Breast epithelium (tissue), 4 donors: ENCODE results near the gene HHLA2. TPM values are rescaled to one million over a fixed set of nuclear protein-coding genes. Genes with fewer than 3 reads are reported as not detected.
"Not testable (repeated sequence)": the region's sequence is repeated elsewhere in the genome, so short reads cannot be mapped to it uniquely, and the experiment has no call there.

Experiments
- DNase-seq, 2 donors: peaks; one replicate each; pipeline ENCODE4 v3.0.0-alpha.2; 2019; ENCODE audit warnings: low spot score in 2 of 2
- H3K27ac ChIP-seq, 2 donors: fragments of 200-600 bp; sonication (generic) in 1 of 2; one replicate each; pipeline ENCODE4 v1.5.1; 2016 to 2019; ENCODE audit warnings: mild to moderate bottlenecking in 1 of 2
- H3K27me3 ChIP-seq, 2 donors: fragments of 200-600 bp; sonication (generic) in 1 of 2; one replicate each; pipeline versions ENCODE4 v1.5.1 to v1.6.0; 2017 to 2019; ENCODE audit warnings: control low read depth in 1 of 2, mild to moderate bottlenecking in 1 of 2
- H3K36me3 ChIP-seq: fragments of 200-600 bp; one replicate; pipeline ENCODE4 v1.5.1; 2019
- H3K4me1 ChIP-seq, 2 donors: fragments of 200-600 bp; sonication (generic); one replicate each; pipeline ENCODE4 v1.5.1; 2016 to 2019; ENCODE audit warnings: control low read depth in 1 of 2
- H3K4me3 ChIP-seq, 3 donors: fragments of 200-600 bp; sonication (generic); 1 replicate in 2 of 3; 2 replicates in 1 of 3; pipeline ENCODE4 v1.5.1; 2016 to 2019; ENCODE audit warnings: mild to moderate bottlenecking in 3 of 3, moderate library complexity in 2 of 3
- H3K9me3 ChIP-seq, 2 donors: fragments of 200-600 bp; sonication (generic) in 1 of 2; one replicate each; pipeline ENCODE4 v1.5.1; 2016 to 2019; ENCODE audit warnings: control low read depth in 1 of 2
- POLR2A ChIP-seq: fragments of 450-650 bp; IDR thresholded peaks from one replicate; pipeline ENCODE4 v1.6.1; 2016; ENCODE audit warnings: antibody characterized with exemption, mild to moderate bottlenecking, moderate library complexity
- POLR2AphosphoS5 ChIP-seq, 3 donors: sonication (generic); formaldehyde crosslinking; IDR thresholded peaks; one replicate each; pipeline ENCODE4 v1.6.1; 2017; ENCODE audit warnings: antibody characterized with exemption in 3 of 3
- intact Hi-C: fragments of 100-400 bp; cut with DNase I; formaldehyde crosslinking; loops from one replicate; pipeline ENCODE4 v1.15.1; 2023; ENCODE audit warnings: low total_unique reads
- total RNA-seq, 3 donors: library from RNA; depleted of rRNA; stranded (reverse); fragments of >200 nt; gene quantifications; one replicate each; pipeline ENCODE4 v1.1.0, GENCODE V29; 2016
- TF ChIP-seq, protein P1 (sequence below), 3 donors: fragments of 450-650 bp; IDR thresholded peaks; one replicate each; pipeline ENCODE4 v1.5.1; 2016 to 2017; ENCODE audit warnings: antibody characterized with exemption in 3 of 3, mild to moderate bottlenecking in 3 of 3, moderate library complexity in 3 of 3

The HHLA2 gene
- total RNA-seq, 3 donors from 2014 or later, result 1.6 TPM; not detected in 2

DNA sequence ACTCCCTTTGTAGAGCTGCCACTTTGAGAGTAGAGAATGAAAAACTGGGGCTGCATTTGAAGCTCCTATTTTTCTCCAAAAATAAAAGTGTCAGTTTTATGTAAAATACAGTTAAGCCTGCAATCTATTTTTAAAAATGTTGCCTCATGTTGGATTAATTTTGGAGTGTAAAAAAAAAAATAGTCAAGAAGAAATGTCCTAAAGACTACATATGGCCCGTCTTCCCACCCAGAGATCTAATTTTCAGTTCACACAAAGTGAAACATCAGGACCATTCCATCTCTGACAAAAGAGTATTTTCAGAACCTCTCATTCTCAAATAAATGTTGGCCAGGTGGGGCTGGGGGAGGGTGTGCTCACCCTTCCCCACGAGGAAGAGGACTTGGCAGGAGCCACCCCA, 62.7 kb downstream of the HHLA2 start:
- no peaks in the 10 kb centered on the region for H3K9me3 ChIP-seq
- DNase-seq, result no peak
- H3K36me3 ChIP-seq, result no peaks in the 10 kb centered on the region
- H3K4me3 ChIP-seq, result no peak overlapping the region
- no peaks in the 10 kb centered on the region for H3K27me3 ChIP-seq
- TF ChIP-seq, protein P1, sequence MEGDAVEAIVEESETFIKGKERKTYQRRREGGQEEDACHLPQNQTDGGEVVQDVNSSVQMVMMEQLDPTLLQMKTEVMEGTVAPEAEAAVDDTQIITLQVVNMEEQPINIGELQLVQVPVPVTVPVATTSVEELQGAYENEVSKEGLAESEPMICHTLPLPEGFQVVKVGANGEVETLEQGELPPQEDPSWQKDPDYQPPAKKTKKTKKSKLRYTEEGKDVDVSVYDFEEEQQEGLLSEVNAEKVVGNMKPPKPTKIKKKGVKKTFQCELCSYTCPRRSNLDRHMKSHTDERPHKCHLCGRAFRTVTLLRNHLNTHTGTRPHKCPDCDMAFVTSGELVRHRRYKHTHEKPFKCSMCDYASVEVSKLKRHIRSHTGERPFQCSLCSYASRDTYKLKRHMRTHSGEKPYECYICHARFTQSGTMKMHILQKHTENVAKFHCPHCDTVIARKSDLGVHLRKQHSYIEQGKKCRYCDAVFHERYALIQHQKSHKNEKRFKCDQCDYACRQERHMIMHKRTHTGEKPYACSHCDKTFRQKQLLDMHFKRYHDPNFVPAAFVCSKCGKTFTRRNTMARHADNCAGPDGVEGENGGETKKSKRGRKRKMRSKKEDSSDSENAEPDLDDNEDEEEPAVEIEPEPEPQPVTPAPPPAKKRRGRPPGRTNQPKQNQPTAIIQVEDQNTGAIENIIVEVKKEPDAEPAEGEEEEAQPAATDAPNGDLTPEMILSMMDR (IDR thresholded peaks at IDR 0.05), result no peak
- no peak for TF ChIP-seq POLR2AphosphoS5 (IDR thresholded peaks at IDR 0.05)
- no peak for TF ChIP-seq POLR2A
- intact Hi-C loops, result loop anchor here (2.0 kb wide), 1 partner anchor 20 kb away; no protein-coding TSS in a partner anchor
- no peaks in the 10 kb centered on the region for H3K4me1 ChIP-seq
- H3K27ac ChIP-seq, result no peak overlapping the region

DNA sequence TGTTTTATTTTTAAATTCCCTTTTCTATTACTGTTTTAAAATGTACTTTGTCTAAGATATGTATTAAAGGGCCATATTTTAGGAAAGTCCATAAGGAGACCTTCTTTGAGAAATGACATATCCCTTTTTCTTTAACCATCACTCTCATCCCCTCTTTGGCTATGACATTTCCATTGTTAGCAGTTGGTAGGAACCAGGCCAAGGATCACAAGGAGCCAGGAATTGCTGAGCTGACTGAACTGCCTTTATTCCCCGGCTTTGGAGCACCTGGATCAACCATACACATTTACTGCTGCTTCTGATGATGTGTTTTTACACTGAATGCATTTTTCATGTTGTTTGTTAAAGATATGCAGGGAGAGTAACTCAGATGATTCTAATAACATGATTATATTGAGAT, 79.7 kb downstream of the HHLA2 start:
- H3K4me1 ChIP-seq, result no peaks in the 10 kb centered on the region
- H3K36me3 ChIP-seq, result no peaks in the 10 kb centered on the region
- no peaks in the 10 kb centered on the region for H3K9me3 ChIP-seq
- no peak for DNase-seq
- H3K27ac ChIP-seq, result no peak overlapping the region
- H3K4me3 ChIP-seq, result no peak overlapping the region
- TF ChIP-seq POLR2A (no peak), POLR2AphosphoS5 (IDR thresholded peaks at IDR 0.05) (no peak)
- TF ChIP-seq, protein P1 (IDR thresholded peaks at IDR 0.05), result no peak
- intact Hi-C loops, result no loop called here
- no peaks in the 10 kb centered on the region for H3K27me3 ChIP-seq

DNA sequence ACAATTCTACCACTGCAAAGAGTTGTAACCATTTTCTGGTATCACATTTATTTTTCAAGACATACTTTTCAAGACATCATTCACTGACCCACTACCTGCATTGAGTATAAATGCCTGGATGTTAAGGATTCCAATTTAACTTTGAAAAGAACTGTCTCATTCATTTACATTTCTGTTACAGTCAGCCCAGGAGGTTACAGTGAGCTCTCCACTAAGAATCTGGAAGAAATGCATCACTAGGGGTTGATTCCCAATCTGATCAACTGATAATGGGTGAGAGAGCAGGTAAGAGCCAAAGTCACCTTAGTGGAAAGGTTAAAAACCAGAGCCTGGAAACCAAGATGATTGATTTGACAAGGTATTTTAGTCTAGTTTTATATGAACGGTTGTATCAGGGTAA, 81.0 kb downstream of the HHLA2 start:
- Histone ChIP-seq H3K4me3 (no peak overlapping the region), H3K36me3 (no peaks in the 10 kb centered on the region), H3K4me1 (no peaks in the 10 kb centered on the region), H3K27me3 (no peaks in the 10 kb centered on the region), H3K9me3 (no peaks in the 10 kb centered on the region), H3K27ac (no peak overlapping the region)
- TF ChIP-seq, protein P1 (IDR thresholded peaks at IDR 0.05), result no peak
- TF ChIP-seq POLR2AphosphoS5 (IDR thresholded peaks at IDR 0.05), result no peak
- no peak for DNase-seq
- intact Hi-C loops, result no loop called here

DNA sequence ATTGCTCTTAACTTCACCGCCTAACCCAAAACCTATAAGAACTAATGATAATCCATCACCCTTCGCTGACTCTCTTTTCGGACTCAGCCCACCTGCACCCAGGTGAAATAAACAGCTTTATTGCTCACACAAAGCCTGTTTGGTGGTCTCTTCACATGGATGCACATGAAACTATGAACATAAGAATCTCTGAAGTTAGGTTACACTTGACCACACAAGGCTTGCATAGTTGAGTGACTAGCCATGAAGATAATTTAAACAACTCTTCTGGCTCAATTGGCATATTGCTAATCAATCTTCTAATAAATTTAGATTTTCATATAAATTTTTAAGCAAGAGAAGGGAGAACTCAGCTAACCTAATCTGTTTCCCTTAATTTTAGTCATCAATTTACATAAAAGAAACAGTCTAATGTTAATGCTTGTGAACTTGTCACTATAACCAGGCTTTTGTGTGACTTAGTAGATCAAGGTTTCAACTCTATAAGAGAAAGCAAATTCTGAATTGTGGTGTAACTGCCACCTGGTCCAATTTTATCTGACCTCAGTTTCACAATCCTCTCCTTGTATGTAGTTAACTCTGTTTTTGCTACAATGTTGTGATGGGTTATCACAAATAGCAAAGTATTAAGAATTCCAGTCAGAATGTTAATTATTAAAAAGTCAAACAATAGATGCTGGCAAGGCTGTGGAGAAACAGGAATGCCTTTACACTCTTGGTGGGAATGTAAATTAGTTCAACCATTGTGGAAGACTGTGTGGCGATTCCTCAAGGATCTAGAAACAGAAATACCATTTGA, 82.0 kb downstream of the HHLA2 start:
- H3K4me1 ChIP-seq, result no peaks in the 10 kb centered on the region
- no peak overlapping the region for H3K27ac ChIP-seq
- H3K4me3 ChIP-seq, result no peak overlapping the region
- intact Hi-C loops, result loop anchor here (2.0 kb wide), 1 partner anchor 20 kb away; no protein-coding TSS in a partner anchor
- no peak for DNase-seq
- TF ChIP-seq POLR2A (no peak), POLR2AphosphoS5 (IDR thresholded peaks at IDR 0.05) (no peak)
- TF ChIP-seq, protein P1 (IDR thresholded peaks at IDR 0.05), result no peak
- no peaks in the 10 kb centered on the region for H3K27me3 ChIP-seq
- no peaks in the 10 kb centered on the region for H3K9me3 ChIP-seq
- no peaks in the 10 kb centered on the region for H3K36me3 ChIP-seq

DNA sequence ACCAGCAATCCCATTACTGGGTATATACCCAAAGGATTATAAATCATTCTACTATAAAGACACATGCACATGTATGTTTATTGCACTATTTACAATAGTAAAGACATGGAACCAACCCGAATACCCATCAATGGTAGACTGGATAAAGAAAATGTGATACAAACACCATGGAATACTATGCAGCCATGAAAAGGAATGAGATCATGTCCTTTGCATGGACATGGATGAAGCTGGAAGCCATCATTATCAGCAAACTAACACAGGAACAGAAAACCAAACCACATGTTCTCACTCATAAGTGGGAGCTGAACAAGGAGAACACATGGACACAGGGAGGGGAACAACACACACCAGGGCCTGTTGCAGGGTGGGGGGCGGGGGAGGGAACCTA, 82.6 kb downstream of the HHLA2 start:
- not testable (repeated sequence) for H3K36me3 ChIP-seq, H3K9me3 ChIP-seq, H3K4me1 ChIP-seq, H3K27me3 ChIP-seq, H3K27ac ChIP-seq, H3K4me3 ChIP-seq, DNase-seq
- intact Hi-C loops, result loop anchor here (2.0 kb wide), 1 partner anchor 20 kb away; no protein-coding TSS in a partner anchor
